ENCODE measurements around the gene RRAGC. TPM values are rescaled to one million over a fixed set of nuclear protein-coding genes. Genes with fewer than 3 reads are reported as not detected.

Gene RRAGC, protein sequence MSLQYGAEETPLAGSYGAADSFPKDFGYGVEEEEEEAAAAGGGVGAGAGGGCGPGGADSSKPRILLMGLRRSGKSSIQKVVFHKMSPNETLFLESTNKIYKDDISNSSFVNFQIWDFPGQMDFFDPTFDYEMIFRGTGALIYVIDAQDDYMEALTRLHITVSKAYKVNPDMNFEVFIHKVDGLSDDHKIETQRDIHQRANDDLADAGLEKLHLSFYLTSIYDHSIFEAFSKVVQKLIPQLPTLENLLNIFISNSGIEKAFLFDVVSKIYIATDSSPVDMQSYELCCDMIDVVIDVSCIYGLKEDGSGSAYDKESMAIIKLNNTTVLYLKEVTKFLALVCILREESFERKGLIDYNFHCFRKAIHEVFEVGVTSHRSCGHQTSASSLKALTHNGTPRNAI
- total RNA-seq, result 10 to 100 TPM; 29.2 to 37.2 TPM
- long read RNA-seq, donor 1, transcript RRAGC-201 (7 exons, 2,732 nt), result major isoform, 12 of 13 reads
- long read RNA-seq, donor 1, partial matches to known transcripts, result 0 of 13 reads
- long read RNA-seq, donor 1, other reads (novel, unspliced or antisense), result 1 of 13 reads
- long read RNA-seq, donor 2, partial matches to known transcripts, result 0 of 7 reads
- long read RNA-seq, donor 2, other reads (novel, unspliced or antisense), result 4 of 7 reads

GRCh38 chr1:38859561-38860453 is at the start of gene RRAGC:
Gene RRAGC (minus strand): TSS chr1:38859772. CDS start chr1:38859646, 126 bp downstream.
- DNase-seq (ENCODE audit: low spot score), result peak; percentile 100
- intact Hi-C loops (cut with DNase I), result no loop called here

DNA sequence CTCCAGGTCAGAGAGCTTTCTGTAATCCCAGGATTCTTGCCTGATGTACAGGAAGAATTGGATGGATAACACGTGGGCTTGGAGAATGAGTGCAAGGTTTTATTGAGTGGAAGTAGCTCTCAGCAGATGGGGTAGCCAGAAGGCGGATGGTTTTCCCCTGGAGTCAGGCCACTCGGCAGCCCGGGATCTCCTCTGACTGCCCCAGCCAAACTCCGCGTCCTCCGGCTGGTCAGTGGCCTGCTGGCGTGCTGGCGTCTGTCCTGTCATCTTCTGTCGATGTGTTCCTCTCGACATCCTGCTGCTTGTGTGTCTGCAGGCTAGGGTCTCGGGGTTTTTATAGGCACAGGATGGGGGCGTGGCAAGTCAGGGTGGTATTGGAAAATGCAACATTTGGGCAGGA is 49.2 kb upstream of the RRAGC start:
- intact Hi-C loops (cut with DNase I), result no loop called here
- DNase-seq (ENCODE audit: low spot score), result no peak

DNA sequence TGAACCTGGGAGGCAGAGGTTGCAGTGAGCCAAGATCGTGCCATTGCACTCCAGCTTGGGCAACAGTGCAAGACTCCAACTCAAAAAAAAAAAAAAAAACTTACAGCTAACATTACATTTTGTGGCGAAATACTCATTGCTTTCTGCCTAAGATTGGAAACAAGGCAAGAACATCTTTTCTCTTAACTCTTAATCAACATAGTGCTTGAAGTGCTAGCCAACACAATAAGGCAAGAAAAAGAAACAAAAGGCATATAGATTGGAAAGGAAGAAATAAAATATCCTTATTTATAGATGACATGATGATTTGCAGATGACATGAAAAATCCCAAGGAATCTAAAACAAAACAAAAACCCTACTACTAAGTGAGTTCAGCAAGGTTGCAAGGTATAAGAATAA is 46.4 kb upstream of the RRAGC start:
- no peak for DNase-seq (ENCODE audit: low spot score)
- intact Hi-C loops (cut with DNase I), result no loop called here

DNA sequence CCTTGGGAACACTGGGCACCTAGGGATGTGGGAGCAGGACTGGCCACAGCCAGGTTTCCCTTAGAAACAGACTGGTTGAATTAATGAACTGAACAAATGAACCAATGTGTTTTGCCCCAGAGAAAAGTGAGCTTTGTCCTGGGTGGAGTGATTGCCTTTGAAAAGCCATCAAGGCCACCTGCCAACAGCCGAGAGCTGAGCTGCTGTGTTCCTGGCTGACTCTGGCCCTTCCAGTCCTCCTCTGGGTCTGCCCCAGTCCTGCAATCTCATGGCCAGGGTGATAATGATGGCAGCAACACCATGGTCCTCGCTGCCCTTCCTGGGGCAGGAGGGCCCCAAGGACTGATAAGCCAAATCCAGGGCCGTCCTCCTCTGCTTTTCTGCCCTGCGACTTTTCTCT is 40.0 kb upstream of the RRAGC start:
- DNase-seq (ENCODE audit: low spot score), result no peak
- intact Hi-C loops (cut with DNase I), result no loop called here

GRCh38 chr1:38898653-38899230 is 39.2 kb upstream of the RRAGC start:
- intact Hi-C loops (cut with DNase I), result no loop called here
- DNase-seq (ENCODE audit: low spot score), result no peak

- no peak for DNase-seq (ENCODE audit: low spot score)
- intact Hi-C loops (cut with DNase I), result no loop called here
Observed at GRCh38 chr1:38896169-38896568, 36.6 kb upstream of the RRAGC start.

DNA sequence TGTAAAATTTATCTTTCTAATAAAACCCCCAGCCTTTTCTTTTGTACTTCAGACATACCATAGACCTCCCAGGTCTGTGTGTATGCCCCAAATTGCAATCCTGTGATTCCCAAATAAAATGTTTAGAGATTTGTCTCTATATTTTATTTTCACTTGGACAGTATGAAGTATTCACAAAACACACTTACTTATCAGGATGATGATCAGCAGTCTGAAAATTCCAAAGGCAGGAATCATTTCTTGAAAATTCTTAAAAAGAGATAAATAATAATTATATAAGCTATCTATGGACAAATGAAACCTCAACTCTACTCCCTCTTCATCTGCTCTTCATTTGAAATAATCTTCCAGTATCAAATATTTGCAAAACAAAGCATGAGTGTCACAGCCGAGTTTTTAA is 33.4 kb upstream of the RRAGC start:
- DNase-seq (ENCODE audit: low spot score), result no peak
- intact Hi-C loops (cut with DNase I), result no loop called here

DNA sequence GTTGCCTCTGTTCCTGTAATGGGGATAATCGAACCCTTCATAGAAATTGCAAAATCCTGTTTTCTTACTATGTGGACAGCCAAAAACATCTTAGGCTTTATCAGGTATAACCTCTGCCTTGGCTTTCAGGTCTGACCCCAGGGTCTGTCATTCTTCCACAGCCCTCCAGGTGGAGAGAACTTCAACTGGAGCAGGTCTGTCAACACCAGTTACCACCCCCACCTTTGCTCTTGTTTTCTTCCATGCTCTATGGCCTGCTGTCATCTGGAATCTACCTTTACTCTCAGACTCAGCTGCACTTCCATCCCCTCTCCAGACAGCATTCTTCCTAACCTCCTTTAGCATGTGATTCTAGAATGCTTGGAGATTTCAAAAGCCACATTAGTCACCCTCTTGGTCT is 32.2 kb upstream of the RRAGC start:
- DNase-seq (ENCODE audit: low spot score), result no peak
- intact Hi-C loops (cut with DNase I), result no loop called here

GRCh38 chr1:38889589-38889988 is 30.0 kb upstream of the RRAGC start:
- intact Hi-C loops (cut with DNase I), result no loop called here
- DNase-seq (ENCODE audit: low spot score), result no peak

DNA sequence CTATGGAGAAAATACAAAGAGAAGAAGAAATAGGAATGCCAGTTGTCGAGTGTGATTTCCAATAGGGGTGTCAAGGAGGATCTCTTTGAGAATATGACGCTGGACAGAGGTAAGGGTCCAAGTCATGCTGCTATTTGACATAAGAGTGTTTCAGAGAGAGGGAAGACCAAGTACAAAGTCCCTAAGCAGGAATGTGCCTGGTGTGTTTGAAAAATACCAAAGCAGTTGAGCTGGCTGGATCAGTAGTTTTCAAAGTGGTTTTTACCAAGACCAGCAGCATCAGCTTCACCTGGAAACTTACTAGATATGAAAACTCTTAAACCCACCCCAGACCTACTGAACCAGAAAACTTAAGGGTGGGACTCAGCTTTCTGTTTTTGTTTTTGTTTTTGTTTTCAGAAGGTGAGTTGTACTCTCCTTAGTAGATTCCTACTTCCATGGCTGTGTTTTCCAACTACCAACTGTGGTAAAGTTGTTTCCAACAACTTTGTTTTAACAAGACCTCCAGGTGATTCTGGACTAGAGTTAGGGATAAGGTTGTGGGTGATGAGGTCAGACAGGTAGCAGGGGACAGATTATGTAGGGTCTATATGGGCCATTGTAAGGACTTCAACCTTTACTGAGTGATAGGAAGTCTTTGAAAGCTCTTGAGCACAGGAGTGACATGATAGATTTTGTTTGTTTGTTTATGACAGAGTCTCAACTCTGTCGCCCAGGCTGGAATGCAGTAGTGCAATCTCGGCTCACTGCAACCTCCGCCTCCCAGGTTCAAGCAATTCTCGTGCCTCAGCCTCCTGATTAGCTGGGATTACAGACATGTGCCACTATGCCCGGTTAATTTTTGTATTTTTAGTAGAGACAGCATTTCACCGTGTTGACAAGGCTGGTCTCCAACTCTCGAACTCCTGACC is 29.1 kb upstream of the RRAGC start:
- intact Hi-C loops (cut with DNase I), result no loop called here
- DNase-seq (ENCODE audit: low spot score), result no peak

DNA sequence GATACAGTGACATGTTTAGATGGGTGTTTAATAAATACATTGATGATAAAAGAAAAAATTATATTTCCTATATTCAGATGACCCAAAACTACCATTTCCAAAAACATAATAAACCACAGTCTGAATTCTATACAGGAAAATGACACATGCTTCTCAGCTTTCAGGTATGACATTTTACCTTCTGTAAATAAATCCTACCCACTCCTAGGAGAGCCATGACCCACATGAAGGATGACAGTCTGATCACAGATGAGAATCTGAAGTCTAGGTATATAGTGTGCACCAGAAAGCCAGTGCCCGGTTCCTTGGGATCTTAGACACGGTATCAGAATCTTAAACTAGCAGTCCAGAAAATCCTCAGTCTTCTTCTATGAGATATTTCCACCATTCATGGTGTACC is 25.5 kb upstream of the RRAGC start:
- no peak for DNase-seq (ENCODE audit: low spot score)
- intact Hi-C loops (cut with DNase I), result no loop called here

- intact Hi-C loops (cut with DNase I), result no loop called here
Observed at GRCh38 chr1:38881487-38881886, 21.9 kb upstream of the RRAGC start, which contains the start of gene GJA9. Gene GJA9 (minus strand): TSS chr1:38881587. CDS start chr1:38876098, 5,489 bp downstream.

GRCh38 chr1:38875811-38876210 is 16.2 kb upstream of the RRAGC start:
- DNase-seq (ENCODE audit: low spot score), result no peak
- intact Hi-C loops (cut with DNase I), result loop anchor here in 1 of 2 donors (5.0 kb wide), 1 partner anchor 536 kb away; no protein-coding TSS in a partner anchor

More at GRCh38 chr1:38881487-38881886, 21.9 kb upstream of the RRAGC start, which contains the start of gene GJA9:
- no peak for DNase-seq (ENCODE audit: low spot score)

DNA sequence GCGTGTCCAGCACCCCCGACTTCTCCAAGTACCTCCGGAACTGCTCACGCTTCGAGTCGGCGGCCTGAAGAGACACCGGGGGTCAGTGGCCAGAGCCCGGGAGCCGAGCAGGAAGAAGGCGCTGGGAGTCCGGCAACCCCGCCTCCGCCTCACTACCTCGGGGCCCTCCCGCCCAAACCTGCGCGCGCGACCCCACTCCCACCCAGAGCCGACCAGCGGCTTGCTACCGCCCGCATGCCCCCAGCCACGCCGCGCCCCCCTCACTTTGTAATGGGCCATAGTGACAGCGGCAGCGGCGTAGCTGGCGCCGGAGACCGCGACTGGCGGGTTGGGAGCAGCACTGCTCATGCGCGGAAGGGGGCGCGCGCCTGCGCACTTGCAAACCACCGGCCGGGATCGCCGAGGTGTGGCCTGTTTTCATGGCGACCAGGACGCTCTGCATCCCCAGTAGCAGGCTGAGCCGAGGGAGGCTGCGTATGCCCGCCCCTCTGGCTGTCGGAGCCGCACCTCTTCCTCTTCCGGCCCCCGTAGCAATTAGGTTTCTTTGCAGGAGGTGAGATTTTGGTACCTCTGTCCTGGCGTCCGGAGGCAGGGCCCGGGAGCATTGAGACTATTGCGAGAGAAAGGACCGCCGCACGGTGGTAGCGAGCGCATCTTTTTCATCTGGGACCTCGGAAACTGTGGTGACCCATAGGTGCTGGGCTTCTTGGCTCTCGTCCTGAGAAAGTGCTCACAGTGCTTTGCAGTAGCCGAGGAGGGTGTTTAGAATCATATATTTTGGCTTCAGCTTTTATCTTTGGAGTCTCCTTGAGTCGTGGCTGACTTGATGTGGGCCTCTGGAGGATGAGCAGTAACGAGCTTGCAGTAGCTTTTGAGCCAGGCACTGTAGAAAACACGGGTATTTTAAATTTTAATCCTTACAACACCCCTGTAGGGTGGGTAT is 13.7 kb upstream of the RRAGC start, which contains the start of gene MYCBP:
Gene MYCBP (minus strand): TSS at position 322 of the 943 bp plus-strand sequence. CDS start 43 bp downstream, at position 279.
- peak; percentile 99 for DNase-seq (ENCODE audit: low spot score)
- intact Hi-C loops (cut with DNase I), result no loop called here

DNA sequence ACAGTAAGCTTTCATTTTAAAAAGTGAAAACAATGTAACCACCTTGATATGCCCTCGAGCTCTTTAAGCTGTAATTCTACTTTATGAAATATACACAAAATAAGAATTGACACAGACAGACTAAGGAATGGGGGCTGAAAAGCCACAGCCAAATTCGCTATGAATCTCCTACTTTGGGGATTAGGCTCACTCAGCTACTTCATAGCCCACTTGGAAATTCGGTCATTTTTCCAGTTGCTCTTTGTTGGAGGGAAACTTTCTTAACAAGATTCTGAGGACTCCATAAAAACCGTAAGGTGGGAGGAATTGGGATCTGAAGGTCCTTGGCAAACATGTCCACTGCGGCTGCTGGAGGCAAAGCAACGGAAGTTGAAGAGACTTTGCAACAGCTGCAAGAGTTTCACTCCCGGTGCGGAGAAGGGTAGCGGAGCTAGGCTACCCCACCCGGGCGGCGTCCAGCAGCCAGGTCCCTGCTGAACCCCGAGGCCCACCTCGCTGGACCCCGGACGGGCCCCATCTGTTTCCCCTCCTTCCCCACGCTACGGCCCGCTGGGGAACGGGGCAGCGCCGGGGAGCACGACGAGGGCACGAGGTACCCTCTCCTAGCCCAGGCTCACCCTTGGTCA is 12.9 kb upstream of the RRAGC start:
- no peak for DNase-seq (ENCODE audit: low spot score)
- intact Hi-C loops (cut with DNase I), result no loop called here

GRCh38 chr1:38870996-38871395 is 11.4 kb upstream of the RRAGC start:
- DNase-seq (ENCODE audit: low spot score), result no peak
- intact Hi-C loops (cut with DNase I), result no loop called here

DNA sequence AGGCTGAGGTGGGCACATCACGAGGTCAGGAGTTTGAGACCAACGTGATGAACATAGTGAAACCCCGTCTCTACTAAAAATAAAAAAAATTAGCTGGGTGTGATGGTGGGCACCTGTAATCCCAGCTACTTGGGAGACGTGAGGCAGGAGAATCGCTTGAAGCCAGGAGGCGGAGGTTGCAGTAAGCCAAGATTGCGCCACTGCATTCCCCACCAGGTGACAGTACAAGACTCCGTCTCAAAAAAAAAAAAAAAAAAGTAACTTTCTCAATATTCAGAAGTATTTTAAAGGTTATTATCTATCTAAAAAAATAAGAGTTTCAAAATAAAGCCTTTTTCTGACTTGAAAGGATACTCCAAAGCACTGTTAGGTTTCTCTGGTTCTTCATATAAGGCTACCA is 7.6 kb upstream of the RRAGC start:
- intact Hi-C loops (cut with DNase I), result no loop called here
- no peak for DNase-seq (ENCODE audit: low spot score)

Measured in posterior vena cava (tissue), 2 donors.